H1 (cell line): ENCODE measurements around the gene NFKBIE. TPM values are rescaled to one million over a fixed set of nuclear protein-coding genes. Genes with fewer than 3 reads are reported as not detected.

Source experiments
- CHD7 ChIP-seq: fragments of 300-600 bp; sonication (generic); IDR thresholded peaks from 2 replicates; pipeline ENCODE4 v1.7.1; 2012; ENCODE audit warnings: low read length, moderate library complexity, mild to moderate bottlenecking, inconsistent platforms; ENCODE audit not compliant: insufficient replicate concordance
- CTCF ChIP-seq, 3 experiments: IDR thresholded peaks; 1 replicate in 2 of 3; 2 replicates in 1 of 3; pipeline versions ENCODE4 v1.5.1 to v1.6.1; 2011; ENCODE audit warnings: low read length in 3 of 3, mild to moderate bottlenecking in 3 of 3, inconsistent platforms in 2 of 3, low read depth in 1 of 3, moderate library complexity in 1 of 3; ENCODE audit not compliant: insufficient read depth in 1 of 3; ENCODE audit errors: control extremely low read depth in 1 of 3
- NANOG ChIP-seq: IDR thresholded peaks from 2 replicates; pipeline ENCODE4 v1.6.1; 2011; ENCODE audit warnings: low read length, low read depth, mild to moderate bottlenecking, inconsistent platforms; ENCODE audit not compliant: insufficient read depth, poor library complexity, severe bottlenecking
- polyA plus RNA-seq, 7 experiments: library from polyadenylated mRNA; depleted of rRNA in 3 of 7; stranded (reverse) in 5 of 7; unstranded in 2 of 7; fragments of >200 nt in 5 of 7; fragments of 200-250 nt in 2 of 7; gene quantifications; 1 replicate in 5 of 7; 2 replicates in 1 of 7; 4 replicates in 1 of 7; pipeline versions ENCODE4 v1.2.1 to v1.2.3, GENCODE V29; 2011 to 2013; ENCODE audit warnings: missing spikeins in 2 of 7, mixed read lengths in 2 of 7
- total RNA-seq: library from RNA; stranded (reverse); fragmentation: NEBNext Ultra II Directional; extraction: Animal tissue kit (Norgen Biotek cat#: 25700); gene quantifications from 2 replicates; pipeline ENCODE4 v1.2.1, GENCODE V29; 2021

The NFKBIE gene
- total and polyA plus RNA-seq, 2 of the 8 experiments (the other 6 are each of a cell fraction or from before 2014, with no cell fraction given) = 13.5 to 19.2 TPM

- TF ChIP-seq CHD7 (no peak), NANOG (no peak), CTCF (IDR thresholded peaks at IDR 0.05; ENCODE audit: control extremely low read depth in 1 of 3, insufficient read depth in 1 of 3, low read depth in 1 of 3, low read length in 3 of 3) (no peak)
Observed at GRCh38 chr6:44230034-44230675, 35.2 kb downstream of the NFKBIE start (continued).
